ENCODE results near the gene MAP3K21. TPM values are rescaled to one million over a fixed set of nuclear protein-coding genes. Genes with fewer than 3 reads are reported as not detected.

MAP3K21 gene
- total and polyA plus RNA-seq, 2 of the 4 experiments (the other 2 are of a cell fraction), result 0.15 to 0.18 TPM

DNA sequence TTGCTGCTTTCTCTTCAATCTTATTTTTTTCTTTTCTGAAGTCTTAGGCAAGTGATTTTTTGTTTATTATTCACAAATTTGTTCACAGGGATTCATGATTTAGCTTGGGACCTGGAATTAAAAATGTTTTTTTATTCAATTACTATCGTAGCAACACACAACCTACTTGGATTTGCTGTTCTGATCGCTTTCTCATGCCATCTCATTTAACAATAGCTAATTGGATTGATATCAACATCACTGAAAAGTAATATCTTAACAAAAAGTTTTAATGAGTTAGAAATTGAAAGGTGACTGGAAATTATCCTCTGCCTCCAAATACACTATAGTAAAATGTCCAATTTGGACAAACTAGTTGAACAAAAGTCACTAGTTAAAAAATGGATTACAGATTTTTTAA is 32.4 kb downstream of the MAP3K21 start:
- dilution Hi-C loops (cut with HindIII; ENCODE audit: low sequenced_read_pairs, unreplicated experiment) (no loop called here), intact Hi-C loops (cut with micrococcal nuclease) (no loop called here), in situ Hi-C loops (cut with MboI; ENCODE audit: low sequenced_read_pairs) (no loop called here)
- no peak overlapping the region for H3K18ac ChIP-seq (ENCODE audit: low read depth, low read length)
- no peak overlapping the region for H2AFZ ChIP-seq (replicated peaks; ENCODE audit: low read length, poor library complexity)
- no CpG with 5 or more reads among the region's 2 CpGs for WGBS, 2 experiments (ENCODE audit: extremely low coverage in 2 of 2, insufficient read length in 1 of 2)
- H3K9me3 ChIP-seq (ENCODE audit: control insufficient read depth, insufficient read depth, low read length), result no peaks in the 10 kb centered on the region
- H3K56ac ChIP-seq (ENCODE audit: extremely low read depth, insufficient read depth, low read length), result no peak overlapping the region
- H3K14ac ChIP-seq (replicated peaks; ENCODE audit: low read depth, low read length), result no peak overlapping the region
- TF ChIP-seq, protein P1, sequence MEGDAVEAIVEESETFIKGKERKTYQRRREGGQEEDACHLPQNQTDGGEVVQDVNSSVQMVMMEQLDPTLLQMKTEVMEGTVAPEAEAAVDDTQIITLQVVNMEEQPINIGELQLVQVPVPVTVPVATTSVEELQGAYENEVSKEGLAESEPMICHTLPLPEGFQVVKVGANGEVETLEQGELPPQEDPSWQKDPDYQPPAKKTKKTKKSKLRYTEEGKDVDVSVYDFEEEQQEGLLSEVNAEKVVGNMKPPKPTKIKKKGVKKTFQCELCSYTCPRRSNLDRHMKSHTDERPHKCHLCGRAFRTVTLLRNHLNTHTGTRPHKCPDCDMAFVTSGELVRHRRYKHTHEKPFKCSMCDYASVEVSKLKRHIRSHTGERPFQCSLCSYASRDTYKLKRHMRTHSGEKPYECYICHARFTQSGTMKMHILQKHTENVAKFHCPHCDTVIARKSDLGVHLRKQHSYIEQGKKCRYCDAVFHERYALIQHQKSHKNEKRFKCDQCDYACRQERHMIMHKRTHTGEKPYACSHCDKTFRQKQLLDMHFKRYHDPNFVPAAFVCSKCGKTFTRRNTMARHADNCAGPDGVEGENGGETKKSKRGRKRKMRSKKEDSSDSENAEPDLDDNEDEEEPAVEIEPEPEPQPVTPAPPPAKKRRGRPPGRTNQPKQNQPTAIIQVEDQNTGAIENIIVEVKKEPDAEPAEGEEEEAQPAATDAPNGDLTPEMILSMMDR (conservative IDR thresholded peaks at IDR 0.05; ENCODE audit: low read depth, low read length), result no peak
- TF ChIP-seq BHLHE40 (IDR thresholded peaks at IDR 0.05; ENCODE audit: low read depth, low read length) (no peak), MAFK (IDR thresholded peaks at IDR 0.05; ENCODE audit: low read depth, low read length) (no peak), MAZ (IDR thresholded peaks at IDR 0.05; ENCODE audit: borderline replicate concordance, low read depth, low read length) (no peak), POLR2A (IDR thresholded peaks at IDR 0.05; ENCODE audit: low read depth, low read length) (no peak), RFX5 (IDR thresholded peaks at IDR 0.05; ENCODE audit: low read depth, low read length) (no peak), NFE2L2 (IDR thresholded peaks at IDR 0.05; ENCODE audit: low read depth, low read length) (no peak), RAD21 (IDR thresholded peaks at IDR 0.05; ENCODE audit: low read length) (no peak), SMC3 (IDR thresholded peaks at IDR 0.05; ENCODE audit: low read depth, low read length) (no peak), CEBPB (IDR thresholded peaks at IDR 0.05; ENCODE audit: low read depth, low read length) (no peak), RCOR1 (IDR thresholded peaks at IDR 0.05; ENCODE audit: insufficient replicate concordance, low read length) (no peak), MXI1 (IDR thresholded peaks at IDR 0.05; ENCODE audit: borderline replicate concordance, low read depth, low read length) (no peak), FOS (IDR thresholded peaks at IDR 0.05; ENCODE audit: low read depth, low read length) (no peak), CHD1 (IDR thresholded peaks at IDR 0.05; ENCODE audit: low read depth, low read length) (no peak)
- TF ChIP-seq, protein P2, sequence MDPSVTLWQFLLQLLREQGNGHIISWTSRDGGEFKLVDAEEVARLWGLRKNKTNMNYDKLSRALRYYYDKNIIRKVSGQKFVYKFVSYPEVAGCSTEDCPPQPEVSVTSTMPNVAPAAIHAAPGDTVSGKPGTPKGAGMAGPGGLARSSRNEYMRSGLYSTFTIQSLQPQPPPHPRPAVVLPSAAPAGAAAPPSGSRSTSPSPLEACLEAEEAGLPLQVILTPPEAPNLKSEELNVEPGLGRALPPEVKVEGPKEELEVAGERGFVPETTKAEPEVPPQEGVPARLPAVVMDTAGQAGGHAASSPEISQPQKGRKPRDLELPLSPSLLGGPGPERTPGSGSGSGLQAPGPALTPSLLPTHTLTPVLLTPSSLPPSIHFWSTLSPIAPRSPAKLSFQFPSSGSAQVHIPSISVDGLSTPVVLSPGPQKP (IDR thresholded peaks at IDR 0.05; ENCODE audit: borderline replicate concordance, low read depth, low read length), result no peak
- TF ChIP-seq, protein P3, sequence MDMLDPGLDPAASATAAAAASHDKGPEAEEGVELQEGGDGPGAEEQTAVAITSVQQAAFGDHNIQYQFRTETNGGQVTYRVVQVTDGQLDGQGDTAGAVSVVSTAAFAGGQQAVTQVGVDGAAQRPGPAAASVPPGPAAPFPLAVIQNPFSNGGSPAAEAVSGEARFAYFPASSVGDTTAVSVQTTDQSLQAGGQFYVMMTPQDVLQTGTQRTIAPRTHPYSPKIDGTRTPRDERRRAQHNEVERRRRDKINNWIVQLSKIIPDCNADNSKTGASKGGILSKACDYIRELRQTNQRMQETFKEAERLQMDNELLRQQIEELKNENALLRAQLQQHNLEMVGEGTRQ (IDR thresholded peaks at IDR 0.05; ENCODE audit: low read depth, low read length), result no peak
- no peak overlapping the region for H2AK9ac ChIP-seq (replicated peaks; ENCODE audit: low read depth, low read length, poor library complexity)
- H3K4me2 ChIP-seq (ENCODE audit: low read depth, low read length), result no peak overlapping the region
- no peak overlapping the region for H2BK15ac ChIP-seq (ENCODE audit: low read depth, low read length)
- H2AK5ac ChIP-seq (ENCODE audit: low read depth, low read length), result no peak overlapping the region
- no TSS peak for BruUV-seq (replicated peaks)
- no peak overlapping the region for H3K23ac ChIP-seq (ENCODE audit: low read depth, low read length)
- ATAC-seq (ENCODE audit: low read depth) (no peak), DNase-seq (no peak)
- peaks cover 3% of the 10 kb centered on the region; the same call in 1 of the 2 replicates for H3K27me3 ChIP-seq (ENCODE audit: control insufficient read depth, insufficient read depth, low read length)
- H2BK20ac ChIP-seq (ENCODE audit: low read depth, low read length), result no peak overlapping the region
- H3K27ac ChIP-seq (ENCODE audit: insufficient read depth, low read length), result no peak overlapping the region
- ChIA-PET CTCF (no interaction called here), POLR2A (ENCODE audit: unreplicated experiment) (no interaction called here)
- no peak overlapping the region for H3K4me3 ChIP-seq (ENCODE audit: insufficient read depth, low read depth, low read length)
- H4K8ac ChIP-seq (ENCODE audit: low read depth in 2 of 2, low read length in 2 of 2), result no peak overlapping the region
- no peaks in the 10 kb centered on the region for H4K20me1 ChIP-seq (ENCODE audit: insufficient read depth, low read length)
- H2BK120ac ChIP-seq (ENCODE audit: low read depth, low read length), result no peak overlapping the region
- H3K79me1 ChIP-seq (ENCODE audit: low read depth in 1 of 2, low read length in 2 of 2), result no peaks in the 10 kb centered on the region
- H3K36me3 ChIP-seq (ENCODE audit: control insufficient read depth, insufficient read depth, low read length), result no peaks in the 10 kb centered on the region
- H4K91ac ChIP-seq (ENCODE audit: insufficient read depth, low read depth, low read length), result no peak overlapping the region
- no peak overlapping the region for H2BK5ac ChIP-seq (ENCODE audit: low read depth, low read length, poor library complexity, severe bottlenecking)
- H4K5ac ChIP-seq (ENCODE audit: low read depth, low read length), result no peak overlapping the region
- no peaks in the 10 kb centered on the region for H3K4me1 ChIP-seq (ENCODE audit: control insufficient read depth, insufficient read depth, low read length)
- no peak overlapping the region for H3K9ac ChIP-seq (ENCODE audit: low read depth, low read length)
- no peaks in the 10 kb centered on the region for H3K9me1 ChIP-seq (ENCODE audit: insufficient read depth, low read length)
- H3K4ac ChIP-seq (ENCODE audit: low read depth, low read length), result no peak overlapping the region
